GM15510 (cell line): ENCODE data around the gene HDAC5.

Experiments used
- POLR2A ChIP-seq: IDR thresholded peaks from 3 replicates; pipeline ENCODE4 v1.6.1; 2011; ENCODE audit warnings: borderline replicate concordance; ENCODE audit not compliant: insufficient read length; ENCODE audit errors: extremely low read depth

Gene HDAC5

GRCh38 chr17:44144966-44145739, 21.7 kb upstream of the HDAC5 start:
- TF ChIP-seq POLR2A: no peak

- TF ChIP-seq POLR2A: no peak
Observed at GRCh38 chr17:44137891-44138709, 14.7 kb upstream of the HDAC5 start.

GRCh38 chr17:44134752-44135568, 11.5 kb upstream of the HDAC5 start:
- no peak for TF ChIP-seq POLR2A

GRCh38 chr17:44133918-44134476, 10.6 kb upstream of the HDAC5 start:
- no peak for TF ChIP-seq POLR2A

GRCh38 chr17:44132275-44132821, 8.9 kb upstream of the HDAC5 start:
- TF ChIP-seq POLR2A: no peak

GRCh38 chr17:44130693-44131349, 7.4 kb upstream of the HDAC5 start:
- TF ChIP-seq POLR2A: no peak

- no peak for TF ChIP-seq POLR2A
Observed at GRCh38 chr17:44128383-44128782, 4.9 kb upstream of the HDAC5 start.

GRCh38 chr17:44124118-44124438, 637 bp upstream of the HDAC5 start:
- no peak for TF ChIP-seq POLR2A

- TF ChIP-seq POLR2A: no peak
Observed at GRCh38 chr17:44122816-44123355, 555 bp downstream of the HDAC5 start.

- TF ChIP-seq POLR2A: no peak
Observed at GRCh38 chr17:44121997-44122815, 1.2 kb downstream of the HDAC5 start.

GRCh38 chr17:44120851-44121605, 2.4 kb downstream of the HDAC5 start:
- no peak for TF ChIP-seq POLR2A

- no peak for TF ChIP-seq POLR2A
Observed at GRCh38 chr17:44119798-44120197, 3.6 kb downstream of the HDAC5 start.
